SK-N-MC (cell line): ENCODE data around the gene MEX3C.

Experiments used
- DNase-seq: peaks from one replicate; pipeline ENCODE4 v3.0.0-alpha.2; 2011; ENCODE audit warnings: low read depth, low spot score
- H3K27ac ChIP-seq: fragments of 200-600 bp; sonication (generic); 2 replicates; pipeline ENCODE4 v1.5.1; 2016; ENCODE audit warnings: mixed run types
- H3K36me3 ChIP-seq: fragments of 200-600 bp; sonication (generic); 2 replicates; pipeline ENCODE4 v1.6.1; 2017; ENCODE audit warnings: antibody characterized with exemption, low read length, mixed read lengths; ENCODE audit not compliant: insufficient read depth
- H3K4me3 ChIP-seq: fragments of 200-600 bp; sonication (generic); 2 replicates; pipeline ENCODE4 v1.5.1; 2016
- H3K9ac ChIP-seq: fragments of 200-600 bp; sonication (generic); 2 replicates; pipeline ENCODE4 v1.8.0; 2017; ENCODE audit warnings: mixed run types, mixed read lengths; ENCODE audit not compliant: insufficient read length
- H3K9me3 ChIP-seq: fragments of 200-600 bp; sonication (generic); 2 replicates; pipeline ENCODE4 v1.6.1; 2017; ENCODE audit warnings: low read depth, mild to moderate bottlenecking, antibody characterized with exemption, low read length, moderate library complexity, mixed read lengths
- EZH2 ChIP-seq: fragments of 200-600 bp; sonication (generic); IDR thresholded peaks from one replicate; pipeline ENCODE4 v1.6.1; 2017; ENCODE audit warnings: antibody characterized with exemption
- FOXP2 ChIP-seq: optimal IDR thresholded peaks from 2 replicates; pipeline ENCODE3; 2011; ENCODE audit warnings: mild to moderate bottlenecking, moderate library complexity; ENCODE audit not compliant: insufficient read depth; ENCODE audit errors: extremely low read length, control extremely low read depth
- POLR2AphosphoS5 ChIP-seq: IDR thresholded peaks from 2 replicates; pipeline ENCODE4 v1.6.1; 2012; ENCODE audit warnings: mild to moderate bottlenecking, low read depth, low read length, borderline replicate concordance

The MEX3C gene

DNA sequence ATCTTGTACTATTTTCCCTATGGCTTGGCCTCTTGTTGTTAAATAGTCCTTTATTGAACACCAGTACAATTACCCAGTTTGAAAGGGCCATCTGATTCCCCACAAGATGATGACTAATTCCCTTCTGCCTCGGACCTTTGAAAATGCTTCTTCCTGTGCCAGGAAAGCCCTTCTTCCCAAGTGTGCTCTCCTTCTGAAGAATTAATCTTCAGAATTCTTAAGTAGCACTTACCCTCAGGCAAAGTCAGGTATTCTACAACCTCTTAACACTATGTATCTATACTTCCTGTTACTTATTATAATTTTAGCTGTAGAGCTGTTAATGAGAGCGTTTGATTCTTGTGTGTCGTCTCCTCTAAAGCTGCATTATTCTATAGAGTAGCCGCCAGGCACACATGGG is 28.6 kb upstream of the MEX3C start:
- DNase-seq = no peak
- H3K36me3 ChIP-seq = no peaks in the 10 kb centered on the region
- no peaks in the 10 kb centered on the region for H3K9me3 ChIP-seq
- H3K4me3 ChIP-seq = no peak overlapping the region
- no peak overlapping the region for H3K27ac ChIP-seq
- TF ChIP-seq POLR2AphosphoS5 = no peak
- no peak for TF ChIP-seq FOXP2
- no peak for TF ChIP-seq EZH2
- no peak overlapping the region for H3K9ac ChIP-seq

DNA sequence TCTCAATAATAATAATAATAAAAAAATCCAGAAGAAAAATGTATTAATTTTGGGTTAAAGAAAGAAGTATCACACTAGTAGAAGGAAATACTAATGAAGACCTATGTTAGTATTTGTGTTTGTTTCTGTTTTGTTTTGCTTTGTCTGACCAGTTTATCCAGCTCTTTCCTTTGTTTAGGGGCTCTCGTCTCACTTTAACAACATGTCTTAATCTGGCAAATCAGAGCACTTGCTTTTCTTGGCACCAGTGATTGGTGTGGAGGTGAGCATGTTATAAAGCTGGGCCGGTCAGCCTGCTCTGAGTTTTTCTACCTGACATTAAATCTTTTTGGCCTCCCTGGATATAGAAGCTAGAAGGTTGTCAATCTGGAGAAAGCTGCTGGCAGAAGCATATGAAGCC is 15.1 kb upstream of the MEX3C start:
- TF ChIP-seq FOXP2 = no peak
- TF ChIP-seq EZH2 = no peak
- no peak for TF ChIP-seq POLR2AphosphoS5
- no peak for DNase-seq
- H3K27ac ChIP-seq = no peak overlapping the region
- no peak overlapping the region for H3K9ac ChIP-seq
- H3K36me3 ChIP-seq = no peaks in the 10 kb centered on the region
- no peak overlapping the region for H3K4me3 ChIP-seq
- H3K9me3 ChIP-seq = no peaks in the 10 kb centered on the region

DNA sequence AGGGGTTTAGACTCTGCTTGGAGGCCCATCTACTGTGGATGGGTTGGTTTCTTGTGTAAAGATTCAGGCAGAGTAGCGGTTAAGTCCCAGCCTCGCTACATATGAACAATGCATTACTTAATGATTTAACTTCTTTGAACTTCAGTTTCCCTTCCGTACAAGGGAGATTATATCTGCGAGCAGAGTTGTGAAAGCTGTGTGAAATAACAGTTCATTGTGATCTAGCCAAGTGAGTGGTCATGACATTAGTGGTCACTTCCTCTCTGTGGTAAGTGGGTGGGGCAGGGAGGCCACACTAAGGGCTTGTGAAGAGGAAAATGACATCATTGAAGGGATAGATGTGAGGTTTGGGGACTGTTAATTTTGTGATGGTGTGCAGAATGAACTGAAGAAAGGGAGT is 14.1 kb upstream of the MEX3C start:
- H3K4me3 ChIP-seq = no peak overlapping the region
- H3K36me3 ChIP-seq = no peaks in the 10 kb centered on the region
- no peak overlapping the region for H3K9ac ChIP-seq
- no peaks in the 10 kb centered on the region for H3K9me3 ChIP-seq
- H3K27ac ChIP-seq = no peak overlapping the region
- TF ChIP-seq POLR2AphosphoS5 (no peak), EZH2 (no peak), FOXP2 (no peak)
- DNase-seq = no peak

DNA sequence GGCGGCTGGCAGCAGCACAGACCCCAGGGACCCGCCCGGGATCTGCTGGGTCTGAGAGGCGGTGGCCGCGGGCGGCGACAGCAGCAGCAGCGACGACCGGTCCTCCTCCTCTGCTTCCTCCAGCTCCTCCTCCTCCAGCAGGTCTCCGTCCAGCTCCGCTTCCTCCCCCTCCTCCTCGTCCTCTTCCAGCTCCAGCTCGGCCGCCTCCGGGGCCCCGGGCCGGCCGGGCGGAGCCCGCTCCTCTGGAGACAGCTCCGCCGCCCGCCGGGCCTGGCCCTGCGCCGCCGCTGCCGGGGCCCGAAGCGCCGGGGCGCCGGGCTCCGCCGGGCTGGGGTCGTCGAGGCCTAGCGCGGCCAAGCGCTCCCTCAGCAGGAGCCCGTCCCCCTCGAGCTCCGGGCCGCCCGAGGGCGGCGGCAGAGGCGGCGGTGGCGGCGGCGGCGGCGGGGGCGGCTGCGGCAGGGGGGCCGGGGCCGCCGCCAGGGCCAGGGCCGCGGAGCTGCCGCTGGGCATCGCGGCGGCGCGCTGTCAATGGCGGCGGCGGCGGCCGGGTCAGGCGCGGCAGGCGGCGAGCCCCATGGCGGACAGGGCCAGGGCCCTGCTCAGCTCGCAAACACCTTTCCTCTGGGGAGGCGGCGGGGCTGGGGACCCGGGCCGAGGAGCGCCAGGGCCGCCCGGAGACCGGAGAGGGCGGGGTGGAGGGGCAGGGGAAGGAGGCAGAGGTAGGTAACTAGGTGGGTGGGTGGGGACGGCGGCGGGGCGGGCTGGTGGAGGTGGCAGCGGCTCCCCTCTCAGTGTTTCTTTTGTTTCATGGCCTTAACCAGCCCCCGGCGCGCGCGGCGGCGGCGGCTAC is 445 bp downstream of the MEX3C start:
- DNase-seq = no peak
- no peak for TF ChIP-seq EZH2
- TF ChIP-seq POLR2AphosphoS5 = no peak
- TF ChIP-seq FOXP2 = no peak
- Histone ChIP-seq H3K9me3 (no peaks in the 10 kb centered on the region), H3K36me3 (no peaks in the 10 kb centered on the region), H3K9ac (peak overlapping the region; percentile 80), H3K4me3 (peak overlapping the region; percentile 92), H3K27ac (no peak overlapping the region)

DNA sequence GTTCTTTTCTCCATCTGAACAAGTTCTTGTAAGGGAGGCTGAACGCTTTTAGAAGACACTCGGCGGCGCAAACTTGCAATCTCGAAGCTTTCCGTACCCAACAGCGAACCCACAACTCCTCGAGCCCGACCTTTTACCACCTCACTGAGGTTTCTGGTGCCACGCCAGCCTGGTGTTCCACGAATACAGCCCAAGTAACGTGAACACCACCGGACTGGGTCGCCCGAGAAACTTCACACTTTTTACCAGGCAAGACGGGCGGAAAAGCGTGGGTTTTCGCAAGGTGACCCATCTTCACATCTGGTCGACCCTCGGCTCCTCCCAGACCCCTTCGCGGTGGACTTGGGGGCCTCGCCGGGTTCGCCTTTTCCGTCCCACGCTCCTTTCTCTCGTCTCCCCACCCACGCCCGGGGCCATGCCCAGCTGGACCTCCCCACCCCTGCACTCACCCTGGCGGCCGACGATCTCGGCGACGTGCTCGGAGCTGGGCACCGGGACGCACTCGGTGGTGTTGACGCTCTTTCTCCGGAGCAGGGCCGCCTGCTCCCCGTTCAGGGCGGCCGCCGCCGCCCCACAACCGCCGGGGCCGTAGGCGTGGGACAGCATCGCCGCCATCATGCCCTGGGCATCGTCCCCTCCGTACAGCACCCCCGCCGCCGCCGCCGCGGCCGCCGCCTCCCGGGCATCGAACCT is 1.2 kb downstream of the MEX3C start:
- DNase-seq = no peak
- Histone ChIP-seq H3K4me3 (peak overlapping the region; percentile 92), H3K9me3 (no peaks in the 10 kb centered on the region), H3K36me3 (peaks cover 5% of the 10 kb centered on the region), H3K9ac (peak overlapping the region; percentile 80), H3K27ac (no peak overlapping the region)
- TF ChIP-seq POLR2AphosphoS5 (no peak), FOXP2 (no peak)

DNA sequence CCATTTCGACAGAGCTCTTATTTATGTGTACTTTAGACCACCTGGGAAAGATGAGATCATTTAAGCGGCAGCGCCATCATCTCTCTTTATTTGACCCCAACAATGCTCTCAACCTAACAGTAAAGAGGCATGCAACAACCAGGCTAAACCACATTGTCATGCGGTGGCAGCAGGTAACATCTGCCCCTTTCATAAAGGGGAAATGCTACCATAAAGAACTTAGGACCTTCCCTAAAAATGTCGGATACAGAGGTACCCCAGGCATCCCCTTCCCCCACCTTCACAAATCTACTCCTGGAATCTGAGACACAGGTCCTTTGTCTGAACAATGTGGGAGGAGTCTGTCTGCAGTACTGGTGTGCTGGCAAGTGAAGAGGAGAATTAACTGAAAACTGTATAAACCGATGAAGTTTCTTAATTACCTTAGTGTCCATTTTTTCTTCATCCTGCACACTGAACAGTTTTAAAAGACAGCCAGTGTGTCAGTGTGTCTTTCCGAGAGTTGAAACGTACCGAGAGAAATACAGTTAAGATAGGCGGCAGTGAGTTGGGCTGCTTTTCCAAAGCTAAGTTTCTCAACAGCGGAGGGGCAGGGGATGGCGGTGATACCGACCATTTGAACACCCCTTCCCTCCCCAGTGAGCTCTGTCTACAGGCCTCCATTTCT is 1.9 kb downstream of the MEX3C start:
- peak overlapping the region; percentile 80 for H3K9ac ChIP-seq
- H3K4me3 ChIP-seq = peak overlapping the region; percentile 92
- peaks cover 7% of the 10 kb centered on the region for H3K36me3 ChIP-seq
- TF ChIP-seq POLR2AphosphoS5 = peak; percentile 30; the same call in 1 of the 2 replicates
- no peak for TF ChIP-seq FOXP2
- TF ChIP-seq EZH2 = no peak
- DNase-seq = no peak
- no peak overlapping the region for H3K27ac ChIP-seq
- no peaks in the 10 kb centered on the region for H3K9me3 ChIP-seq

DNA sequence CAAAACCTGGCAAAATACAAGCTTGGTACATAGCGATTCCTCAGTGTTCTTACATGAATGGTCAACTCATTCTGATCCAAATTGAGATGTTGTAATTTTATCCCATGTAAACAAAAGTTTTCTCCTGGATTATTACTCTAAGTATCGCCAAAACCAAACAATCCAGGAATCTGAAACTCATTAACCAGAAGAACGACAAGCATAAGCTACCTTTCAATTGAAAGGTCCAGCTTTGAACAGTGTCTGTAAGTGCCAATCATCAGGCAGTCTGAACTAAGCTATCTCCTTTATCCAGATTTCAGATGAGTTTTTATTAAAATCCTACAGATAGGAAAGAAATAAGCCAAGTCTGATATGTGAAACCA is 2.4 kb downstream of the MEX3C start:
- no peak for DNase-seq
- H3K36me3 ChIP-seq = peaks cover 7% of the 10 kb centered on the region
- TF ChIP-seq FOXP2 (no peak), POLR2AphosphoS5 (no peak), EZH2 (no peak)
- peak overlapping the region; percentile 92 for H3K4me3 ChIP-seq
- no peaks in the 10 kb centered on the region for H3K9me3 ChIP-seq
- no peak overlapping the region for H3K27ac ChIP-seq
- peak overlapping the region; percentile 80 for H3K9ac ChIP-seq

DNA sequence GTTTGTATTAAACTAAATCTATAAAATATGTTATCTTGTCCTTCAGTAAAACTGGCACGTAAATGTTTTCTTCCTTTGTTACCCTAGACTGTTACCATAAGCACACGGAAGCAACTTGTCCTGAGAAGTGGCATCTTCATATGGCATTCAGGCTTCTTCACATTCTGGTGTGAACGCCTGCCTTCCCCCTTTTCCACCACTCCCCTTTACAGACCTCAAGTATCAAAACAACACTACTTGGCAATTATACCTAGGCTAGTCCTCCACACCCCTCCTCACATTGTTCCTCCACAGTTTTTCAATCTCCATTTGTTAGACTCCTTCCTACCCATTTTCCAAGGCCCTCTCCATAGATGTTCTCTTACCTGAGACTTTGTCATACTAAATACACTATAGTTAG is 2.9 kb downstream of the MEX3C start:
- Histone ChIP-seq H3K36me3 (peaks cover 7% of the 10 kb centered on the region), H3K4me3 (peak overlapping the region; percentile 92), H3K27ac (no peak overlapping the region), H3K9me3 (no peaks in the 10 kb centered on the region), H3K9ac (peak overlapping the region; percentile 80)
- TF ChIP-seq POLR2AphosphoS5 (no peak), FOXP2 (no peak), EZH2 (no peak)
- no peak for DNase-seq

DNA sequence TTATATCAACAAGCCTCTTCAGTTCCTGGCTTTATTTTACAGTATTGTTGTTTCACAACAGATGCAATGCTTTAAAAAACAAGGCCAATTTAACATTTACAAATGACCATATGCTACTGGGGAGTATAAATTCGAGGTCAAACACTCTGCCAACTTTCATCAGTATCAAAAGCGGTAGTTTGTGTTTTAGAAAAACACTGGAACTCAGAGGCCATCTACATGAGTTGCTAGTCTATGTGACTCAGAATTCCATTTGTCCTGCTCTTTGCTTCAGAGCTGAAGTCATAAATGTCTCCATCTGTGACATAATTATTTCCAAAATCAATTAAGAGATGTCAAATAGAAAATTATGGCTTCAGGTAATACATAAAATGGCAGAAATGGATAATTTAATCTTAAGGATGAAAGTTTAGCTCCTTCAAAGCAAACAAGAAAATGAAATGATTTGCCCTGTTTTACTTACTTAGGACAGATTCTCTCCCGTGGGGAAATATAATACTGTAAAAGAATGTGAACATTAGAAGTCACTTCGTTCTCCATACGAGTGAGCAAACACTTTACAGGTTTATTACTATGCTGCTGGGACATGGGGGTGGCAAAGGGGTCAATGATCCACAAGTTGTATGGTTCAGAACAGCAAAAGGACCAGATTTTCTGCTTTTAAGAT is 3.7 kb downstream of the MEX3C start:
- peak overlapping the region; percentile 92 for H3K4me3 ChIP-seq
- peaks cover 10% of the 10 kb centered on the region for H3K36me3 ChIP-seq
- H3K9ac ChIP-seq = no peak overlapping the region
- H3K9me3 ChIP-seq = no peaks in the 10 kb centered on the region
- TF ChIP-seq EZH2 = no peak
- TF ChIP-seq FOXP2 = no peak
- no peak for TF ChIP-seq POLR2AphosphoS5
- no peak overlapping the region for H3K27ac ChIP-seq
- no peak for DNase-seq
